Mesothelial cell of epicardium (in vitro differentiated cells): ENCODE results near the gene DRC1. TPM values are rescaled to one million over a fixed set of nuclear protein-coding genes. Genes with fewer than 3 reads are reported as not detected.
A peak's percentile ranks its signal among the peaks of the same experiment; 100 is the strongest.

ENCODE experiments used
- DNase-seq, 2 experiments: peaks; one replicate each; pipeline ENCODE4 v3.0.0; 2021; ENCODE audit warnings: low spot score in 2 of 2; ENCODE audit not compliant: unreplicated experiment in 2 of 2
- H3K27ac Mint-ChIP-seq: 2 replicates; pipeline ENCODE4 v1.8.0; 2021; ENCODE audit warnings: mixed read lengths
- H3K27me3 Mint-ChIP-seq: 2 replicates; pipeline ENCODE4 v1.8.0; 2021; ENCODE audit warnings: low read depth, mixed read lengths
- H3K36me3 Mint-ChIP-seq: 2 replicates; pipeline ENCODE4 v1.8.0; 2021; ENCODE audit warnings: mixed read lengths
- H3K4me1 Mint-ChIP-seq: 2 replicates; pipeline ENCODE4 v1.8.0; 2021; ENCODE audit warnings: mixed read lengths
- H3K4me3 Mint-ChIP-seq: 2 replicates; pipeline ENCODE4 v1.8.0; 2021; ENCODE audit warnings: mild to moderate bottlenecking, moderate library complexity, mixed read lengths
- H3K9me3 Mint-ChIP-seq: 2 replicates; pipeline ENCODE4 v1.8.0; 2021; ENCODE audit warnings: mixed read lengths
- total RNA-seq: library from RNA; stranded (reverse); gene quantifications from 3 replicates; pipeline ENCODE4 v1.2.1, GENCODE V29; 2021
- TF ChIP-seq, protein P1 (sequence below): fragments of 200-600 bp; sonication (generic); IDR thresholded peaks from one replicate; pipeline ENCODE4 v1.5.0; 2021; ENCODE audit warnings: antibody characterized with exemption; ENCODE audit not compliant: unreplicated experiment

DRC1 gene
- total RNA-seq, 1 donor from 2014 or later, result 0.22 TPM

DNA sequence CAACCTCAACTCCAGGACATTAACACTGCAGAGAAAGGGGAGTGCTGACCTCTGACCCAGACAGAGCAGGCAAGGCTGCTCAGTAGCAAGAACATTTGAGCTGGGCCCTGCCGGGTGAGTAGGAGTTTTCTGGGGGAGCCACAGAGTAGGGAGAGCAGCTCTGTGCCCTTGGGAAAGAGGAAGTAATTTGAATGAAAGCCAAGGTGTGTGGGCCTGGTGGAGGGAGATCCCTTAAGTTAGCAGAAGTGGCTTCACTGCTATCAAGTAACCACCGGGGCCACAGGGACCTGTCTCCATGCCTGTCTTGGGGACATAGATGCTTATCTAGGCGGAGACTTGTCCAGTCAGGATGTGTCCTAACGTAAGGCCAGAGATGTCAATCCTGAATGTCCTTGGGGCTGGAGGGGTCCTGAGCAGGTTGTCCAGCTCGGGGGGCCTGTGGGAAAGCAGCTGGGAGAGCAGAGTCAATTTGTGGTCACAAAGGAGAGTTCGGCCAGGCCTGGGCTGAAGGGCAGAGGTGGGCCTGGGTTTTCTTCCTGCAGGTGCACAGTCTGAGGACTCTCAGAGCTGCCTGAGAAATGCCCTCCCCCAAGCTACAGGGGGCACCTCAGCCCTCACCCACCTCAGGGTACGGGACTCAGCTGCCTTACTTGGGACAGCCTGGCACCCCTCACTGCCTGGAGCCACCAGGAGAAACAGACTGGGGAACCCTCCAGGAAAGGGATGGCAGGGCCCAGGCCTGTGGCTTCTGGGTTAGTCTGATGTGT is 91.2 kb downstream of the DRC1 start:
- Mint-ChIP-seq H3K27ac (no peak overlapping the region), H3K4me1 (peaks cover 11% of the 10 kb centered on the region), H3K9me3 (no peaks in the 10 kb centered on the region), H3K27me3 (peaks cover 2% of the 10 kb centered on the region), H3K36me3 (no peaks in the 10 kb centered on the region), H3K4me3 (no peak overlapping the region)
- TF ChIP-seq, protein P1, sequence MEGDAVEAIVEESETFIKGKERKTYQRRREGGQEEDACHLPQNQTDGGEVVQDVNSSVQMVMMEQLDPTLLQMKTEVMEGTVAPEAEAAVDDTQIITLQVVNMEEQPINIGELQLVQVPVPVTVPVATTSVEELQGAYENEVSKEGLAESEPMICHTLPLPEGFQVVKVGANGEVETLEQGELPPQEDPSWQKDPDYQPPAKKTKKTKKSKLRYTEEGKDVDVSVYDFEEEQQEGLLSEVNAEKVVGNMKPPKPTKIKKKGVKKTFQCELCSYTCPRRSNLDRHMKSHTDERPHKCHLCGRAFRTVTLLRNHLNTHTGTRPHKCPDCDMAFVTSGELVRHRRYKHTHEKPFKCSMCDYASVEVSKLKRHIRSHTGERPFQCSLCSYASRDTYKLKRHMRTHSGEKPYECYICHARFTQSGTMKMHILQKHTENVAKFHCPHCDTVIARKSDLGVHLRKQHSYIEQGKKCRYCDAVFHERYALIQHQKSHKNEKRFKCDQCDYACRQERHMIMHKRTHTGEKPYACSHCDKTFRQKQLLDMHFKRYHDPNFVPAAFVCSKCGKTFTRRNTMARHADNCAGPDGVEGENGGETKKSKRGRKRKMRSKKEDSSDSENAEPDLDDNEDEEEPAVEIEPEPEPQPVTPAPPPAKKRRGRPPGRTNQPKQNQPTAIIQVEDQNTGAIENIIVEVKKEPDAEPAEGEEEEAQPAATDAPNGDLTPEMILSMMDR, result no peak
- no peak for DNase-seq

DNA sequence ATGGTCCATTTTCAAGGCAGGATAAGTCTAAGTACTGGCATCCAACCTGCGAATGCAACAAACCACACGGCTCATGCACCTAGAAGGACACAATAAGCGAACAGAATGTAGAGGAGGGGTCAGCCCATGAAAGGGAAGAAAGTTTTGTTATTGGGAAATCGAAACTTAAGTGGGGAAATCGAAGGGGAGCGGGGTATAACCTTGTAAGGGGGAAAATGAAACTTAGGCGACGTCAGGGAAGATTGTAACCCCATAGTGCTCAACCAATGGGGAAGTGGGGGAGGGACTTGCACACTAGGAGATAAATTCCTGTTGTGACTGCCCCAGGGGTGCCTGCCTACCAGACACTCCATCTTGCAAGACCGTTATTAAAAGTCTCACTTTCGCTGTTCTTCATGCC is 91.8 kb downstream of the DRC1 start:
- H3K36me3 Mint-ChIP-seq, result no peaks in the 10 kb centered on the region
- H3K9me3 Mint-ChIP-seq, result no peaks in the 10 kb centered on the region
- peaks cover 4% of the 10 kb centered on the region for H3K27me3 Mint-ChIP-seq
- no peak overlapping the region for H3K27ac Mint-ChIP-seq
- DNase-seq, result no peak
- H3K4me1 Mint-ChIP-seq, result peaks cover 11% of the 10 kb centered on the region
- TF ChIP-seq, protein P1, result no peak
- no peak overlapping the region for H3K4me3 Mint-ChIP-seq

DNA sequence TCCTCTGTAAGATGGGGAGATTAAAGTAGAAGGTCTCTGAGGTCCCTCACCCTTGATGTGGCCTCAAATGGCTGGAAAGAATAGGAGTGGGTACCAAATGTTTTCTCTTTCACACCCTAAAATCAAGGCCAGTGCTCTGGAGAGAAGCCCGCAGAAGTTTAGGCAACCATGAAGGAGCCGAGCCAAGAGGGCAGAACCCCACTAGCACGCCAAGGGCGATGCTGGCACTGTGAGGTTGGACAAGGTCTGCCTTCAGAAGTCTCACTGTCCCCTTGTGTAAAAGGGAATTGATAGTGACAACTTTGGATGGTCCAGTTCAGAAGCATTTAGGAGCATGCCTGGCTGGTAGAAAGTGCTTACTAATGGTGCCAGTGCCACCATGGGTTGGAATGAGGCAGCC is 92.5 kb downstream of the DRC1 start:
- Mint-ChIP-seq H3K4me1 (peaks cover 11% of the 10 kb centered on the region), H3K27ac (no peak overlapping the region), H3K9me3 (no peaks in the 10 kb centered on the region), H3K4me3 (no peak overlapping the region), H3K27me3 (peaks cover 7% of the 10 kb centered on the region), H3K36me3 (no peaks in the 10 kb centered on the region)
- DNase-seq, result no peak
- TF ChIP-seq, protein P1, result no peak

DNA sequence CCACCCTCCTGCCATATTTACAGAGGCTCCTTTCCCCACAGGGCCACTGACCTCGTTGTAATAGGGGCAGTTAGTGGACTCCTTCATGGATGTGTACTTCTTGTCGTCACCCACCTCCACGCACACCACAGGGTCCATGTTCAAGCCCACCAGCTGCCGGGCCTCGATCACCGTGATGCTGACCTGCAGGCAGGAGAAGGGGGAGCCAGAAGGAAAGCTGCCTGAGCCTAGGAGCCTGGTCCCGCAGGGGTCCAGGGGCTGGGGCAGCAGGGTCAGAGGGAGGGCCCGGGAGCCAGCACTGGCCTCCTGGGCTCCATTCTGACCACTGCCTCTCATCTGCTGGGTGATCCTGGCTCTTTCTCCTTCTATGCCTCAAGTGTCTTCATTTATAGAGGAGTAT is 93.2 kb downstream of the DRC1 start:
- H3K9me3 Mint-ChIP-seq, result no peaks in the 10 kb centered on the region
- TF ChIP-seq, protein P1, result no peak
- H3K4me1 Mint-ChIP-seq, result peaks cover 5% of the 10 kb centered on the region
- no peak for DNase-seq
- peaks cover 8% of the 10 kb centered on the region for H3K27me3 Mint-ChIP-seq
- no peaks in the 10 kb centered on the region for H3K36me3 Mint-ChIP-seq
- no peak overlapping the region for H3K27ac Mint-ChIP-seq
- H3K4me3 Mint-ChIP-seq, result no peak overlapping the region

DNA sequence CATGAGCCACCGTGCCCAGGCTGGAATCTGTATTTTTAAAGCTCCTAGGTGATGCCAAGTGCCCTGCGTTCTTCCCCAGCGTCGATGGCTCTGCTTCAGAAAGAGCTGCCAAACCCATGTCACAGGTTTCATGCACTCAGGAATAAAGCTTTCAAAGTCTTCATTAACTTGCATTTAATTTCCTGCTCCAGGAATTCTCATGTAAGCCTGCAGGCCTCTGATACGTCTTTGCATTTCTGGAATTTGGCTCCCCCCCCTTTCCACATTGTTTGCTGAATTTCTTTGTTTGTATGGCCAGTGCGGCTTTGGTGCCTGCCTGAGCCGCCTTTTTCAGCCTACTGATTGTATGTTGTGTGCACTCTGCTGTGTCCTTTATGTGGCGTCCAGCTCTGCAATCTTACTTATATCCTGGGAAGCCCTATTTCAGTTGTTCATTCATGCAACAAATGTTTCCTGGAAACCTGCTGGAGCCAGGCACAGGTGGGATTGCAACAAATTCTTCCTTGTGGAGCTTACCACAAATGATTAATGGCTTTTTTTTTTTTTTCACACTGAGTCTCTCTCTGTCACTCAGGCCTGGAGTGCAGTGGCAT is 94.1 kb downstream of the DRC1 start:
- Mint-ChIP-seq H3K36me3 (no peaks in the 10 kb centered on the region), H3K4me1 (peaks cover 5% of the 10 kb centered on the region), H3K27ac (peak overlapping the region; percentile 95), H3K27me3 (peaks cover 8% of the 10 kb centered on the region), H3K9me3 (no peaks in the 10 kb centered on the region), H3K4me3 (no peak overlapping the region)
- no peak for DNase-seq
- TF ChIP-seq, protein P1, result no peak
